Peyer's patch (tissue), 4 donors: ENCODE data around the gene VAV1.

Experiments used
- POLR2A ChIP-seq, 2 donors: fragments of 450-650 bp; IDR thresholded peaks; one replicate each; pipeline ENCODE4 v1.5.1; 2017; ENCODE audit warnings: antibody characterized with exemption in 2 of 2, mild to moderate bottlenecking in 2 of 2, moderate library complexity in 2 of 2
- TF ChIP-seq, protein P1 (sequence below), 6 experiments: fragments of 450-650 bp in 4 of 6; fragments of 200-600 bp in 2 of 6; sonication (generic) in 1 of 6; IDR thresholded peaks; one replicate each; pipeline ENCODE4 v1.5.1; 2017 to 2019; ENCODE audit warnings: antibody characterized with exemption in 6 of 6, mild to moderate bottlenecking in 3 of 6, moderate library complexity in 1 of 6

- TF ChIP-seq, protein P1, sequence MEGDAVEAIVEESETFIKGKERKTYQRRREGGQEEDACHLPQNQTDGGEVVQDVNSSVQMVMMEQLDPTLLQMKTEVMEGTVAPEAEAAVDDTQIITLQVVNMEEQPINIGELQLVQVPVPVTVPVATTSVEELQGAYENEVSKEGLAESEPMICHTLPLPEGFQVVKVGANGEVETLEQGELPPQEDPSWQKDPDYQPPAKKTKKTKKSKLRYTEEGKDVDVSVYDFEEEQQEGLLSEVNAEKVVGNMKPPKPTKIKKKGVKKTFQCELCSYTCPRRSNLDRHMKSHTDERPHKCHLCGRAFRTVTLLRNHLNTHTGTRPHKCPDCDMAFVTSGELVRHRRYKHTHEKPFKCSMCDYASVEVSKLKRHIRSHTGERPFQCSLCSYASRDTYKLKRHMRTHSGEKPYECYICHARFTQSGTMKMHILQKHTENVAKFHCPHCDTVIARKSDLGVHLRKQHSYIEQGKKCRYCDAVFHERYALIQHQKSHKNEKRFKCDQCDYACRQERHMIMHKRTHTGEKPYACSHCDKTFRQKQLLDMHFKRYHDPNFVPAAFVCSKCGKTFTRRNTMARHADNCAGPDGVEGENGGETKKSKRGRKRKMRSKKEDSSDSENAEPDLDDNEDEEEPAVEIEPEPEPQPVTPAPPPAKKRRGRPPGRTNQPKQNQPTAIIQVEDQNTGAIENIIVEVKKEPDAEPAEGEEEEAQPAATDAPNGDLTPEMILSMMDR (IDR thresholded peaks at IDR 0.05), result no peak
- no peak for TF ChIP-seq POLR2A (IDR thresholded peaks at IDR 0.05)
Observed at GRCh38 chr19:6894313-6894712, 121.8 kb downstream of the VAV1 start.
